Activated T-cell treated with anti-CD3 and anti-CD28 coated beads, Interleukin-2, amount 50 U/mL, for 48 hours (primary cell): ENCODE measurements around the gene ERBB4.

ENCODE experiments used
- DNase-seq, 2 experiments: peaks; one replicate each; pipeline ENCODE4 v3.0.0-alpha.2; 2020

The ERBB4 gene

GRCh38 chr2:211875488-211875887 is 663.1 kb downstream of the ERBB4 start:
- no peak for DNase-seq

GRCh38 chr2:211868996-211869533 is 669.5 kb downstream of the ERBB4 start:
- no peak for DNase-seq

GRCh38 chr2:211867845-211868451 is 670.7 kb downstream of the ERBB4 start:
- no peak for DNase-seq

GRCh38 chr2:211864328-211864727 is 674.3 kb downstream of the ERBB4 start:
- DNase-seq: no peak

- no peak for DNase-seq
These were observed 678.4 kb downstream of the ERBB4 start for GRCh38 chr2:211860224-211860623.

GRCh38 chr2:211854832-211855231 is 683.8 kb downstream of the ERBB4 start:
- no peak for DNase-seq

GRCh38 chr2:211846714-211847113 is 691.9 kb downstream of the ERBB4 start:
- DNase-seq: no peak

- no peak for DNase-seq
These were observed 692.6 kb downstream of the ERBB4 start for GRCh38 chr2:211846036-211846400.

- no peak for DNase-seq
These were observed 693.1 kb downstream of the ERBB4 start for GRCh38 chr2:211845338-211846035.

- DNase-seq: no peak
These were observed 700.9 kb downstream of the ERBB4 start for GRCh38 chr2:211837706-211838105.

- no peak for DNase-seq
These were observed 701.4 kb downstream of the ERBB4 start for GRCh38 chr2:211837206-211837605.

GRCh38 chr2:211836409-211836808 is 702.2 kb downstream of the ERBB4 start:
- no peak for DNase-seq

- no peak for DNase-seq
These were observed 702.9 kb downstream of the ERBB4 start for GRCh38 chr2:211835695-211836094.

- DNase-seq: no peak
These were observed 704.9 kb downstream of the ERBB4 start for GRCh38 chr2:211833582-211834279.

GRCh38 chr2:211829725-211830124 is 708.9 kb downstream of the ERBB4 start:
- DNase-seq: no peak

GRCh38 chr2:211823886-211824479 is 714.6 kb downstream of the ERBB4 start:
- no peak for DNase-seq

- DNase-seq: no peak
These were observed 715.8 kb downstream of the ERBB4 start for GRCh38 chr2:211822686-211823335.

- DNase-seq: no peak
These were observed 721.8 kb downstream of the ERBB4 start for GRCh38 chr2:211816754-211817153.

GRCh38 chr2:211812587-211812986 is 726.0 kb downstream of the ERBB4 start:
- DNase-seq: no peak

- DNase-seq: no peak
These were observed 735.9 kb downstream of the ERBB4 start for GRCh38 chr2:211802666-211803065.

GRCh38 chr2:211800001-211800400 is 738.6 kb downstream of the ERBB4 start:
- no peak for DNase-seq

- DNase-seq: no peak
These were observed 739.7 kb downstream of the ERBB4 start for GRCh38 chr2:211798868-211799267.

GRCh38 chr2:211793690-211794089 is 744.9 kb downstream of the ERBB4 start:
- DNase-seq: no peak
